Activated CD8-positive, alpha-beta T cell treated with anti-CD3 and anti-CD28 coated beads for 36 hours (primary cell): ENCODE results near the gene GALNT14. TPM values are rescaled to one million over a fixed set of nuclear protein-coding genes. Genes with fewer than 3 reads are reported as not detected.

Experiments
- ATAC-seq: fragments of 200-7000 bp; cut with Tn5 transposase; one replicate; pipeline ENCODE4 v1.10.0; 2021; ENCODE audit warnings: mild to moderate bottlenecking, moderate library complexity
- CTCF ChIA-PET: fragments of 350-600 bp; sonication (Branson Sonifier 250); formaldehyde crosslinking; loops from one replicate; lab custom pipeline; 2021; ENCODE audit warnings: antibody characterized with exemption; lab: Charles Lee
- POLR2A ChIA-PET: fragments of 350-600 bp; sonication (Branson Sonifier 250); formaldehyde crosslinking; loops from one replicate; lab custom pipeline; 2021; ENCODE audit warnings: antibody characterized with exemption; lab: Charles Lee
- DNase-seq: peaks from one replicate; pipeline ENCODE4 v3.0.0-alpha.2; 2020
- H3K27ac Mint-ChIP-seq: one replicate; pipeline ENCODE4 v1.8.0; 2021; ENCODE audit warnings: mild to moderate bottlenecking, mixed read lengths
- H3K27me3 Mint-ChIP-seq: one replicate; pipeline ENCODE4 v1.8.0; 2021; ENCODE audit warnings: mixed read lengths
- H3K36me3 Mint-ChIP-seq: one replicate; pipeline ENCODE4 v1.8.0; 2021; ENCODE audit warnings: low read depth, mixed read lengths
- H3K4me1 Mint-ChIP-seq: one replicate; pipeline ENCODE4 v1.8.0; 2021; ENCODE audit warnings: low read depth, mixed read lengths
- H3K4me3 Mint-ChIP-seq: one replicate; pipeline ENCODE4 v1.8.0; 2021; ENCODE audit warnings: mild to moderate bottlenecking, moderate library complexity, mixed read lengths
- H3K9me3 Mint-ChIP-seq: one replicate; pipeline ENCODE4 v1.8.0; 2021; ENCODE audit warnings: mixed read lengths
- CTCF ChIP-seq: fragments of 200-600 bp; IDR thresholded peaks from one replicate; pipeline ENCODE4 v1.8.0; 2022; ENCODE audit warnings: antibody characterized with exemption, mild to moderate bottlenecking
- intact Hi-C: fragments of 100-400 bp; cut with micrococcal nuclease; formaldehyde crosslinking; loops from one replicate; pipeline ENCODE4 v1.10.0; 2022
- total RNA-seq, 2 experiments: library from RNA; stranded (reverse); gene quantifications; one replicate each; pipeline ENCODE4 v1.2.3, GENCODE V29; 2021

Gene GALNT14
- total RNA-seq, 2 experiments from 2014 or later, result 1.1 to 1.9 TPM

- H3K4me1 Mint-ChIP-seq, result no peaks in the 10 kb centered on the region
- TF ChIP-seq CTCF, result no peak
Measured at GRCh38 chr2:31097962-31098613, 40.2 kb downstream of the GALNT14 start.

GRCh38 chr2:31090188-31090587 lies 48.1 kb downstream of the GALNT14 start:
- no peak for DNase-seq

More at GRCh38 chr2:31097962-31098613, 40.2 kb downstream of the GALNT14 start:
- Mint-ChIP-seq H3K27ac (no peak overlapping the region), H3K27me3 (peaks cover 3% of the 10 kb centered on the region), H3K4me3 (no peak overlapping the region), H3K36me3 (no peaks in the 10 kb centered on the region), H3K9me3 (no peaks in the 10 kb centered on the region)
- no peak for DNase-seq
- ATAC-seq, result no peak
- POLR2A ChIA-PET, result no interaction called here
- intact Hi-C loops, result no loop called here
- CTCF ChIA-PET, result no interaction called here

GRCh38 chr2:31089645-31090044 lies 48.6 kb downstream of the GALNT14 start:
- DNase-seq (no peak), ATAC-seq (no peak)
- H3K36me3 Mint-ChIP-seq, result no peaks in the 10 kb centered on the region
- ChIA-PET POLR2A (no interaction called here), CTCF (interaction anchor here (0.7 kb wide), 1 partner anchor 76 kb away, joined by 3 read pairs; no protein-coding TSS in a partner anchor)
- no peaks in the 10 kb centered on the region for H3K9me3 Mint-ChIP-seq
- no peak overlapping the region for H3K4me3 Mint-ChIP-seq
- intact Hi-C loops, result no loop called here
- H3K27ac Mint-ChIP-seq, result no peak overlapping the region
- no peaks in the 10 kb centered on the region for H3K27me3 Mint-ChIP-seq
- no peak for TF ChIP-seq CTCF
- no peaks in the 10 kb centered on the region for H3K4me1 Mint-ChIP-seq

More at GRCh38 chr2:31090188-31090587, 48.1 kb downstream of the GALNT14 start:
- Mint-ChIP-seq H3K4me1 (no peaks in the 10 kb centered on the region), H3K27me3 (no peaks in the 10 kb centered on the region), H3K4me3 (no peak overlapping the region), H3K9me3 (no peaks in the 10 kb centered on the region), H3K27ac (no peak overlapping the region), H3K36me3 (no peaks in the 10 kb centered on the region)
- ATAC-seq, result no peak
- CTCF ChIA-PET, result no interaction called here
- POLR2A ChIA-PET, result no interaction called here
- intact Hi-C loops, result no loop called here
- no peak for TF ChIP-seq CTCF

GRCh38 chr2:31088504-31089195 lies 49.6 kb downstream of the GALNT14 start:
- no peak overlapping the region for H3K4me3 Mint-ChIP-seq
- CTCF ChIA-PET, result no interaction called here
- no peak for DNase-seq
- intact Hi-C loops, result no loop called here
- H3K4me1 Mint-ChIP-seq, result no peaks in the 10 kb centered on the region
- H3K27ac Mint-ChIP-seq, result no peak overlapping the region
- no peaks in the 10 kb centered on the region for H3K27me3 Mint-ChIP-seq
- TF ChIP-seq CTCF, result no peak
- H3K9me3 Mint-ChIP-seq, result no peaks in the 10 kb centered on the region
- no peak for ATAC-seq
- POLR2A ChIA-PET, result no interaction called here
- H3K36me3 Mint-ChIP-seq, result no peaks in the 10 kb centered on the region

GRCh38 chr2:31087491-31087890 lies 50.7 kb downstream of the GALNT14 start:
- ChIA-PET CTCF (no interaction called here), POLR2A (no interaction called here)
- no peak overlapping the region for H3K4me3 Mint-ChIP-seq
- H3K27ac Mint-ChIP-seq, result no peak overlapping the region
- no peak for ATAC-seq
- H3K9me3 Mint-ChIP-seq, result no peaks in the 10 kb centered on the region
- no peaks in the 10 kb centered on the region for H3K27me3 Mint-ChIP-seq
- H3K36me3 Mint-ChIP-seq, result no peaks in the 10 kb centered on the region
- no peak for TF ChIP-seq CTCF
- intact Hi-C loops, result no loop called here
- DNase-seq, result no peak
- no peaks in the 10 kb centered on the region for H3K4me1 Mint-ChIP-seq
